Head of caudate nucleus (tissue), 42 donors: Measurements from ENCODE around the gene KRT7.
A peak's percentile ranks its signal among the peaks of the same experiment; 100 is the strongest.
"Not testable (repeated sequence)": the region's sequence is repeated elsewhere in the genome, so short reads cannot be mapped to it uniquely, and the experiment has no call there.

Source experiments
- DNase-seq, 42 donors: peaks; one replicate each; pipeline versions ENCODE4 v3.0.0 to v3.0.0-alpha.2; 2020 to 2021; ENCODE audit warnings: mixed read lengths in 7 of 42
- intact Hi-C: fragments of 100-400 bp; cut with DNase I; formaldehyde crosslinking; loops from one replicate; pipeline ENCODE4 v1.15.0; 2022

The KRT7 gene

DNA sequence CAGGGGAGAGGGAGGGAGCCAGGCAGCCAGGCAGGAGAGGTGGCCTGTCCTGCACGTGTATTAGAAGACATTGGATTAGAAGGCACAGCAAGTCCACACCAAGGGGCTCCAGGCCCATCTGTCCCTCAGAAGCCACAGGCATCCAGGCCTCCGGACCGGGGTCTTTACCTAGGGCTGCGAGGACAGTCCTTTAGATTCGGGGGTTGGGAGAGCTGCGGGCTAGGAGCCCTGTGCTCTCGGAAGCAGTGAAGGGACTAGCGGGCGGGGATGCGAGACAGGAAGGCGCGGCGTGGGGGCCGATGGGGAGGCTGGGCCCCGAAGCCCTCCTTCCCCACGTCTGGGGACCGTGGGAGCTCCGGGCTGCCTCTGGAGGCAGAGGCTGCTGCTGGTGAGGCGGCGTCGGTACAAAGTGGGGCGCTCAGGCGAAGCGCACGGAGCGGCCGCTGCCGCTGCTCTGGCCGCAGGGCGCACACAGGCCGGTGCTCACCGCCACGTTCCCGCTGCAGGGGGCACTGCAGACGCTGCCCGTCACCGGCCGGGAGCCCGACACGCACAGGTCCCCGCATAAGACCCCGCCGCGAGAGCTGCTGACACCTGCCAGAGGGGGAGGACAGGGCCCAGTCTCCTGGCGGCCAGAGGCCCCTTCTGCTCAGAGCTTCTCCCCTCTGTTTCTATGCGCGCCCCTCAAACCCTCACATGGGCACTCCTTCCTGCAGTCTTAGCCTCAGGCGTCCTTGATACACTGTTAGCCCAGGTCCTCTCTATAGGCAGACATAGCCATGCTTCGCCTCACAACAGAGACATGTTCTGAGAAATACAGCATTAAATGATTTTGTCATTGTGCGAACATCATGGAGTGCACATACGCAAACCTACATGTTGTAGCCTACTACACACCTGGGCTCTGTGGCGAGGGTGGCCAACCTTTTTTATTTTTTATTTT, 17.3 kb downstream of the KRT7 start:
- intact Hi-C loops: no loop called here
- DNase-seq: peak in 2 of 42 donors; percentile 2 to 26

DNA sequence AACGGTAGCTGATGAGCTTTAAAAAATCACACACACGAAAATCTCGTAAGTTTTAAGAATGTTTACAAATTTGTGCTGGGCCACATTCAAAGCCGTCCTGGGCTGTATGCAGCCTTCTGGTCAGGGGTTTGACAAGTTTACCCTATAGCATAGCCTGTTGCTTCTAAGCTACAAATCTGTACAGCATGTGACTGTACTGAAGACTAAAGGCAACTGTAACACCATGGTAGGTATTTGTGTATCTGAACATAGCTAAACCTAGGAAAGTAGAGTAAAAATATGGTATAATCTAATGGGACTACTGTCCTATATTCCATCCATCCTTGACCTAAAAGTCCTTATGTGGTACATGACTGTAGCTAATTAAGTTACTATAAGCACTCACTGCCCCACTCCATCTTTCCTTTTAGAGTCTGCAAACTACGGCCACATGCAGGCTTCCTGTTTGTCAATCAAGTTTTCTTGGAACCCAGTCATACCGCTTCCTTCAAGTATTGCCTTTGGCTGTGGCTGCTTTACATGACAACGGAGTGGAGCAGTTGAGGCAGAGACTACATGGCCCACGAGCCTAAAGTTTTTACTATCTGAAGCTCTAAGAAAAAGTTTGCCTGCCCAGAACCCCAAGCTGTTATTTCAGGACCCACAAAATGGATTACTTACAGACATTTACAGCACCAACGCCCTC, 18.5 kb downstream of the KRT7 start:
- no peak for DNase-seq
- intact Hi-C loops: no loop called here

DNA sequence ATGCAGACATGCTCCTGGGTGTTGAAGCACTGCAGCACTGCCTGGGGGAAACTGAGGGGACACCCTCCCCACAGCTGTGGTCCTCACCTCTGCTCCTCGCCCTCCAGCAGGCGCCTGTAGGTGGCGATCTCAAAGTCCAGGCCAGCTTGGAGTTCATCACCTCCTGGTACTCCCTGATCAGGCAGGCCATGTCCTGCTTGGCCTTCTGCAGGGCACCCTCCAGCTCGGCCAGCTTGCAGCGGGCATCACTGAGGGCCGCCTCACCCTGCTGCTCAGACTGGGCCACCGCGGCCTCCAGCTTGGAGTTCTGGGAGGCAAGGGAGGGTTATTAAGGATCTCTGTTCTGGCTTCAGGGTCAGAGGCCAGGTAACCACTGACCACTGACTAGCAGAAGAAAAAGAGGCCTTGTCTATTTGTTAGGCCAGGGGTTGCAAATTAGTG, 19.2 kb downstream of the KRT7 start:
- DNase-seq: peak in 1 of 42 donors; percentile 3
- intact Hi-C loops: not testable (repeated sequence)

DNA sequence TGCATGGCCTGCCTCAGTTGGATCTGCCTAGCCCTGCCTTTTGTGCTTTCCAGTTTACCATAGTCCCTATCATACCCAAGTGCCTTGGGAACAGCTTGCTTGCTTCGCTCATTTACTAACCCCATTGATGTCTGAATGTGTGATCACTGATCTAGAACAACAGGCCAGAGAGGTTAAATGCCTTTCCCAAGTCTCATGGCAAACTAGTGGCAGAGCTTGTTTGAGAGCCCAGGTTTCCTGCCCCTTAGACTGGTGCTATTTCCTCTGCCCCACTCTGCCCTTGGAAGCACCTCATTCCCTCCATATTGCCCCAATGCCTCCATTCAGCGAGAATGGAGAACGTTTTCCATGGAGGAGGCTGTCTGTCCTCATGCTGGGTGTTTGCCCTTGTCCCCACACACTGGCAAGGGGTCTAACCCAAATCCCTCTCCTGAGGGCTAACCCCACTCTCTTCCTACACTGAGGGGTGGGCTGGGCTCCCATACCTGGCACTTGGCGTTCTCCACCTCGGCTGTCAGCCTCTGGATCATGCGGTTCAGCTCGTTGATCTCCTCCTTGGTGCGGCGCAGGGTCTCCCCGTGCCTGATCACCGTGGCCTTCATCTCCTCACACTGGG, 19.8 kb downstream of the KRT7 start:
- peak in 1 of 42 donors; percentile 0 for DNase-seq
- intact Hi-C loops: no loop called here

DNA sequence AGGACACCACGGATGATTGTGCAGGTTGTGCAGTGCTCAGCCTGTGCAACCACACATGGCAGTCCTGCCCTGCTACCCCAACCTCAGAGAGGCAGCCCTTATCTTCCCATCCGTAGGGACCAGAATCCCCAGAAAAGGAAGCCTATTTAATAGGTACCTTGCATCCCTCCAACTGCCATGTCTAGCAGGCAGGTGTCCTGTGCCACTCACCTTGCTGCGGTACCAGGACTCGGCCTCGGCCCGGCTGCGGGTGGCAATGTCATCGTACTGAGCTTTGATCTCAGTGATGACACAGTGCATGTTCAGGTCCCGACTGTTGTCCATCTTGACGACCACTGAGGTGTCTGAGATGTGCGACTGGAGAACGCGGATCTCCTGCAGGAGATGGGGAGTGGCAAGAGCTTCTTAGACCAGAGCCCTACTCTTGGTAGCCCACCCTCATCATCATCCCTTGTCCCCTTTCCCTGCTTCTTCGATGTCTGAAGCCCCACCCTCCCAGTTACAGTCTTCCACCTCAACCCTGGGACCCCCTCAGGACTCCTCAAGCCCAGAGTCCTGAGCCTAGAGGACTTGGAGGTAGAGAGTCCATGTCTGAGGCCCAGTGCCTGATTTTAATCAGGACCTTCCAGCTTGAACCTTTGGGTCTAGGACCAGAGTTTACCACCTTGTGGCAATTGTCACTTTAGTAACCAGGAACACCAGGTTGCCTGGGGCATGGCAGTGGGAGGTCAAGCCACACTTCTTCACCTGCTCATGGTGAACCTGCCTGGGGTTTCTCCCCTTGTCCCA, 20.5 kb downstream of the KRT7 start:
- intact Hi-C loops: no loop called here

DNA sequence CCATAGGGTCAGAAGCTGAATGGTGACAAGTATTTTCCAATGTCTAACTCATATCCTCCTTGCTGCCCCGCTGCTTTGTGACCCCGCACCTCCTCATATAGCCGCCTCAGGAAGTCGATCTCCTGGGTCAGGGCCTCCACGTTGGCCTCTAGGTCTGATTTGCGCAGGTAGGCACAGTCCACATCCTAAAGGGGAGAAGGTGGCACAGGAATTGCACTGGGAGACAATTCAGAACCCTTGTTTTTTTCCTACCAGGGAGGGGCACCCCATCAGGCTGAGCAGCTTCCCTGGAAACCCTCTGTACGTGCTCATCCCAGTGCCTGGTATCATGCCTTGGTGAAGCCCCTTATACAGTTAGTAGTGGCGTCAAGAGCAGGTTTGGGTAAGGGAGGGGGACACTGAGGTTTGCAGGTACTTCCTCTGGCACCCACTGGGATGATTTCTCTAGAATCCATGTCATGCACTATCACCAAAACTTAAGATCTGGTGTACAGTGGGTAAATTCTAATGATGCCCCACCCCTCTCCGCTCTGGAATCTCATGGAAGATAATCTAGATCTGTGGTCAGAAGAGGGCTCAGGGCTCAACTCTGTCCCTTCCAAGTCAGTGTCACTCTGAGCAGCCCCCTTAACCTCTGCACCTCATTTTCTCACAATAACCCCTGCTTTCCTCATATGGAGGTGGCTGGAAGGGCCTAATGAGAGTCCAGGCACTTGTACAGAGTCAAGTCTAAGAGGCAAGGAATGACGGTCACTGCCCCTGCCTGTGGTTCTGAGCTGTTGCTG, 21.3 kb downstream of the KRT7 start:
- no peak for DNase-seq
- intact Hi-C loops: no loop called here

More for the DNA sequence above, 20.5 kb downstream of the KRT7 start:
- no peak for DNase-seq

DNA sequence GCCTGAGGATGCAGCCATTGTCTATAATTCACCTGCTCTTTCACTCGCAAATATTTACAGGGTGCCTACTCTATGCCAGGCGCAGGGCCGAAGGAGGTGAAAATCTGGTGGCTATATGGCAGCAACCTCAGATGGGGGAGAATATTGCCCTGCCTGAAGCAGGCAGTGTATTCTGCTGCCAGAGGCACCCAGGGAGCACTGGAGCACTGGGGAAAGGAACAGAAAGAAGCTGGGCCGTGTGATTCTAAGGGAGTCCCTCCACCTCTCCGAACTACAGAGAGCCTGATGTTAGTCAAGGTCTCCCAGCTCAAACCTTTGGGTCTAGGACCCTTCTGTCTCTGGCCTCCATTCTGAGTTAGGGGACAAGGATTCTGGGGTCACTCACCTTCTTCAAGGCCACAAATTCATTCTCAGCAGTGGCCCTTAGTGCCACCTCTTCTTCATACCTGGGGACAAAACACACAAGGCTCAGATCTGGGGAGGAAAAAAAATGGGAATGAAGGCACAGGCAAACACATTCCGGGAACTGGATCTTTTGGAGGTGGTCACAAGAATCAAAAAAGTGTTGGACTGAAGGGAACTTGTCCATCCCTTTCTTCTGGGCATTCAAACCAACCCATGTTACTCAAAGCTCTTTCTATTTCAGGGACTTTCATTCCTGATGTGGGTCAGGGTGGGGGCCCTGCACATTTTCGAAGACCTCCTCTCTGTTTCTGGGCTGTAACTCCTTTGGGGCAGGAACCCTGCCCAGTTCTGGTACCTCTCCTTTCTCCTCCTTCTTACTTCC, 22.1 kb downstream of the KRT7 start:
- DNase-seq: no peak
- intact Hi-C loops: no loop called here

DNA sequence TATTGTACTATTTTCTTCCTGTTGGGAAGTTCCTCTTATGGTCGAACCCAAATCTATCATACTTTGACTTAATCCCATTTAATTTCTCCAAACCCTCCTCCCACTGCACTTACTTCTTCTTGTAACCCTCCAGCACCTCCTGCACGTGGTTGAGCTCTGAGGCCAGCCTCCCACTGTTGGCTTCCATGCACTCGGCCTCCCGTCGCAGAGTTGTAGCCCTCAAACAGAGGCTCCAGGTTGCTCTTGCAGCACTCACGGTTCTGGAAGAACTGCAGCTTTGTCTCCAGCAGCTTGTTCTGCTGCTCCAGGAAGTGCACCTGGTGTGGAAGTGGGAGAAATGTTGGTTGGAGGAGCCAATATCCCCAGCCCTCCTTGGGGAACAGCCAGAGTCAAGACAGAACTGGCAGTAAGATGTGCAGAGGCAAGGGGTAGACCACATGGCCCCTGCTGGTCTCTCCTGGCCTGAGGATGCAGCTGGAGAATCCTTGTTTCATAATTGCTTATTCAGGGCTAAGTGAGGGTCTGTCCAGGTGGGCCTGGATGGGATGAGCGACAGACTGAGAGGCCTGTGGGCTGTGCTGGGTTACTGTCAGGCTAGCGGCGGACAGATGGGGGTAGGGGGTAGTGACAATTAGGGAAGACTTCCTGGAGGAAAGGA, 23.0 kb downstream of the KRT7 start:
- intact Hi-C loops: no loop called here
- DNase-seq: peak in 1 of 42 donors; percentile 0

DNA sequence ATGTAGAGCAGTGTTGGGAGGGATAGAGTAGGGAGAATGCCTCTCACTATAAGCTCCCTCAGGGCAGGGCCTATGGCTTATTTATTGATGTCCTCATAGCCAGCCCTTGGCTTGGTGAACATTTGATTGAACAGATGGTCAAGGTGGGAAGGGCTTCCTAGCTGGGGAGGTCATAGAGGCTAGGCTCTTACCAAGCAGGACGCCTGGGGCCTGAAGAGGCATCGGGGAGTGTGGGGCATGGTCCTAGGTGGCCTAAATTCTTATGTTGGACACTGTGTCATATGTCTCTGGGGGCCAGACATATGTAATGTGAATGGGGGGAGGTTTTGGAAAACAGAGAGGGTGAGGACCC, 23.5 kb downstream of the KRT7 start:
- intact Hi-C loops: no loop called here

DNA sequence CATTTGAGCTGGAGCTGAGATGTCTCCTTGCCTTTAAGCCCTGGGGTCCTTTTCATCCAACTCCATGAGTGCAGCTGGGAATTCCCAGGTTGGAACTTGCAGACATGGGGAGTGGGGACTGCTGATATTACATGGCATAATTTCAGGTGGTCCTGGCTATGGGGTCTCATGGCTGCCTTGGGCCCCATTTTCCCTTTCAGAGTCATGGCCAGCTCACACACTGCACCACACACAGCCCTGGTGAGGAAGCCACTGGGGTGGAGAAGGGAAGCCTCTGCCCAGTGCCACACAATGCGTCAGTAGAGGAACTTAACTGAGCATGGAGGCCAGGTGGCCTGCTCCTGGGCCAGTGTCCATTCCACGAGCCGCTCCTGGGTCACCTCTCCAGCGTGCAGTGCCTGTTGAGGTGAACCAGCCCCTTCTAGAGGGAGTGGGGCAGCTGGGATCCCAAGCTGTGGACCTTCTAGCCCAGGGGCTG, 24.1 kb downstream of the KRT7 start:
- intact Hi-C loops: no loop called here
- DNase-seq: peak in 1 of 42 donors; percentile 2

More for the DNA sequence above, 23.5 kb downstream of the KRT7 start:
- no peak for DNase-seq

DNA sequence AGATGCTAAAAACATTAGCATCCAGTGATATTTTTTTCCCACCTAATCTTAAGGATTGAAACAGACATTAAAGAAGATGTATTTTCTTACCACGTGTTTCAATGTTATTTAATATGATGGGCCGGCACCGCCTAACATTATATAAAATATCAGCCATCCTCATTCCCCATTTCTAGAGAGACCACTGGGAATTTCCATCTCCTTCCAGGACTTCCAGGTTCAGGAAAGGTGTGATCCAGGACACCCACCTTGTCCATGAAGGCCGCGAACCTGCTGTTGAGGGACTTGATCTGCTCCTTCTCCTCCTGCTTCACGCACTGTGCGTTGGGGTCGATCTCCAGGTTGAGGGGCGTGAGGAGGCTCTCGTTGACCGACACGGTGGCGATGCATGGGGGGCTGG, 24.9 kb downstream of the KRT7 start:
- intact Hi-C loops, DNase-seq: not testable (repeated sequence)

DNA sequence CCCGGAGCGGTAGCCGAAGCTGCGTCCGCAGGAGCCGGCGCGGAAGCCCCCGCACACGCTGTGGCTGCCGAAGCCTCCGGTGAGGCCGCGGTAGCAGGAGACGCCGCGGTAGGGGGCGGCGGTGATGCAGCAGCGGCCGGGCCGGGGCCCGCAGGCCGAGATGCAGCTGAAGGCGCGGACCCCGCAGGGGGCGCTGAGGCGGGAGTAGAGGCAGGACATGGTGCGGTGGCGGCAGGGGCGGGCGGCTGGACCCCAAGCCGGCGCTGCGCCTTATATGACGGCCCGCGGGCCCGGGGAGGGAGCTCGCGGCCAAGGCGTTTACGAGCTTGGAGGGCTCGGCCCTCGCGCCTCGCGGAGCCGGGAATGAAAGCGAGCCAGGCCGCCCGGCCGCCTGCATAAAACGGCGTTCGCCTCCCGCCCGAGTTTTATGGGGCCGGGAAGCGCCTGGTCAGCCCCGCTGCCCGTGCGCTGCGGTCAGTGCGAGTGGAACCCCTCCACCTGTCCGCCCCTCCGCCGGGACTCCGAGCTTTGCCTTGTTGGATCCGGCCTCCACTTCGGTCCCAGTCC, 25.4 kb downstream of the KRT7 start:
- intact Hi-C loops: no loop called here
- DNase-seq: no peak

DNA sequence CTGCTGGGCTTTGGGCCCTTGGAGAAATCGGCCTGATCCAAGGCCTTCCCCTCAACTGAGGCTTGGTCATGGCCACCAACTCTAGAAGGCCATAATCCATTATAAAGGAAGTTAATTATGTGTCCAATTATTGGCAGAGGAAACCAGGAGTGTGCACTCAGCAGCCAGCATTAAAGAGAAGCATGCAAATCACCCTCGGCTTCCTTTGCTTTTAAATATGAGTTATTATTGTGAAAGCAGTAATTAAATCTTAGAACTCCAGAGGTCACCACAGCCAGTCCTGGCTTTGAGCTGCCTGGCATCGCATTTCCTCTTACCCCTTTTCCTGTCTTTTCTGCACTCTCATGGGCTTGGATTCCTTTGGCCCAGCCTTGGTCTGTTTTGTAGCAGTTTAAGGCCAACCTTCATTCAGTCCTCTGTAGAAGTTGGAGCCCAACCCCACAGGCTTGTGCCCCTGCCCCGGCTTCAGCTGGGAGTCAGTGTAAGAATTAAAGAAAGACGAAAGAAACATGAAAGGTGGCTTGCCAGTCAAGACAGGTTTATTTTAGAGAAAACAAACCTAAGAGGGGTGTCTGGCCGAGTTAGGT, 26.7 kb downstream of the KRT7 start:
- intact Hi-C loops: no loop called here
- peak in 1 of 42 donors; percentile 24 for DNase-seq

DNA sequence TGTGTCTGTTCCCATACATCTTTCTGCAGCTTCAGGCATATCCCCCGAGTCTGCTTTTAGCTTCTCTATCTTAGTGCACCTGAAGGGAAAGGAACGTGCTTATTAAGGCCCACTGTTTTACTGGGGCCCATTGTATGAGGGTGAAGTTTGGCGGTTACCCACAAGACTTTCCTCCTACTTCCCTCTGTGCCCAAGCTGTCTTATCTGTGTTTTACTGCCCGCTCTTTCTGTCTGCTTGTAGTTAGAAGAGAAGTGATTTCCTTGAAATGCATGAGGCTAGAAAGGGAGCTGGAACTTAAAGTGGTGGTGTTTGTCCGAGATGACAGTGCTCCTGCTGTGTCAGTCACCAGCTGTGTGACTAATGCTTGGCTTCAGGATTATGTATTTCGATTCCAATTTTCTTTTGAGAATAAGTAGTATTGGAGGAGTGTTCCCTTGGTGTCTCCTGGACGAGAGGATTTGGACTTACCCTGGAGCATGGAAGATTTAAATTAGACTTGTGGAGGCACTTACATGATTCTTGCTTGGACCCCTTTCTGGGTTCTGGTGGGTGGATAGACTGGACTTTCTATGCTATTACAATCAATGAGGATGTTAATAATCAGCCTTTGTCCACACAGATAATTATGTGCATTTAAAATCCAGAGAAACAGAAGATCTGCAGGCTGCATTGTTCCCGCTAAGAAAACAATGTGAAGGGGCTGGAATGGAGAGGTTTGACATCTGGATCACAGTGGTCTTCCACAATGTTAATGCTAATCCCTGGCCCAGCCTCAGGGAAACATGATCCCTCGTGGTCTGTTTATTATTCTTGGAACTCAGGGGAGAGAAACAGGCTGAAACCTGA, 27.5 kb downstream of the KRT7 start:
- DNase-seq: peak in 2 of 42 donors; percentile 17 to 20
- intact Hi-C loops: no loop called here

DNA sequence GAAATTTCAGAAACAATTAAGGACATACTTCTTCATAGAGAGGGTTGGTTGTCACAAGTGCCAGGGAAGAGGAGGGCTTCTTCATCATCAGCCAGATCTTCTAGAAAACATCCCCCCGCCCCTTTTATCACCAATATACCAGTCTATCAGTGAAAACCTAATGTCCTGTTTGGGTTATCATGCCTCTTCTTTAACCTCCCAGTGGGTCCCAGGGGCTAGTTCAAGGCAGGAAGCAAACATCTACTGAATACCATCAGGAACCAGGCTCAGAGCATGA, 28.1 kb downstream of the KRT7 start:
- DNase-seq: no peak
- intact Hi-C loops: no loop called here

DNA sequence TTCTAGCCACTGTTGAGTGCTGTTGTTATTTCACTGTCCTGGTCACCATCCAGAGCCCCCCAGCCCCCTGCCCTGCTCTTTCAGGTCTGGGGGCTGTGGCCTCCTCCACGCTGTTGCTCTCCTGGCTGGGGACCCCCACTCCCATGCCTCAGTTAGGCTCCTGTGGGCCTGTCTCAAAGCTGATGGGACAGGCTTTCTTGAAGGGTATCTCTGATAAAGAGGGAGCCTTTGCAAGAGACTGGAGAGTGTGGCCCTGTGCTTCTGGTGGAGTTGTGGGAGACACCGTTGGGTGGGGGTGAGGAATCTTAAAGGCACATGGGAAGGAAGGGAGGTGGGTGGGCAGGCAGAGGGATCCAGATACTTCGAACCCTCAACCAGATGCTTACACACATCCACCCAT, 29.2 kb downstream of the KRT7 start:
- intact Hi-C loops: no loop called here
- DNase-seq: no peak
